Activated T-cell treated with anti-CD3 and anti-CD28 coated beads for 24 hours (primary cell): ENCODE results near the gene BCLAF3.
A peak's percentile ranks its signal among the peaks of the same experiment; 100 is the strongest.

ENCODE experiments used
- DNase-seq: peaks from one replicate; pipeline ENCODE4 v3.0.0-alpha.2; 2020; ENCODE audit warnings: low read depth

BCLAF3 gene

GRCh38 chrX:19966056-19966455 is 24.8 kb downstream of the BCLAF3 start:
- no peak for DNase-seq

DNA sequence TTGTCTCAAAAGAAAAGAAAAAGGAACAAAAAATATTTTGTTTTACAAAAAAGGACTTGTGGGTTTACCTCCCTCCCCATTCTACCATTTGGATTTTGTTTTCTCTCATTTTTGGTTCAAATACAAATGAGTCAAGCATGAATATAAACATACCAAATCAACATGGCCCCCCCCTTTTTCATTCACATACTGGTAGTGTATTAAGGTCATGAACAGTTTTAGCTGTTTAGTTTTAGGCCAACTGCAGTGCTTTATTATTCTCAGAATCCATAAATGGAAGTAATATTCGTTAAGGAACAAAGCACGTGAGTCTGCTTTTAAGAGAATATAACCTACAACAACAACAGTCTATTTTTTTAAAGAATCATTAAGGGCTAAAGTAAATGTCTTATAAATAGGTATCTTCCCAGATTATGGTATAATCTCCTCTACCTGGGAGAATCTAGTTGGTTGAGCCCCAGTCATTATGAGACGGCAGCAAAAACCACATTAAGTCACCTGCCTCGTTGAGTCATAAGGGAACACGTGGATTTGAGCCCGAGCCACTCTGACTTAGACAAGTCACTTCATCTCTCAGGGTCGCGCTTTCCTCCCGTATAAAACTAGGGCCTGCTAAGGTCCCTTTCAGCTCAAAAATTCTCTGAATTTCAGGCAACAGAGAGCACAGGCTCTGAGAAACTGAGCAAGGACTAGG is 26.7 kb downstream of the BCLAF3 start:
- DNase-seq = peak; percentile 9

- DNase-seq = no peak
Measured at GRCh38 chrX:19960913-19961312, 29.9 kb downstream of the BCLAF3 start.

DNA sequence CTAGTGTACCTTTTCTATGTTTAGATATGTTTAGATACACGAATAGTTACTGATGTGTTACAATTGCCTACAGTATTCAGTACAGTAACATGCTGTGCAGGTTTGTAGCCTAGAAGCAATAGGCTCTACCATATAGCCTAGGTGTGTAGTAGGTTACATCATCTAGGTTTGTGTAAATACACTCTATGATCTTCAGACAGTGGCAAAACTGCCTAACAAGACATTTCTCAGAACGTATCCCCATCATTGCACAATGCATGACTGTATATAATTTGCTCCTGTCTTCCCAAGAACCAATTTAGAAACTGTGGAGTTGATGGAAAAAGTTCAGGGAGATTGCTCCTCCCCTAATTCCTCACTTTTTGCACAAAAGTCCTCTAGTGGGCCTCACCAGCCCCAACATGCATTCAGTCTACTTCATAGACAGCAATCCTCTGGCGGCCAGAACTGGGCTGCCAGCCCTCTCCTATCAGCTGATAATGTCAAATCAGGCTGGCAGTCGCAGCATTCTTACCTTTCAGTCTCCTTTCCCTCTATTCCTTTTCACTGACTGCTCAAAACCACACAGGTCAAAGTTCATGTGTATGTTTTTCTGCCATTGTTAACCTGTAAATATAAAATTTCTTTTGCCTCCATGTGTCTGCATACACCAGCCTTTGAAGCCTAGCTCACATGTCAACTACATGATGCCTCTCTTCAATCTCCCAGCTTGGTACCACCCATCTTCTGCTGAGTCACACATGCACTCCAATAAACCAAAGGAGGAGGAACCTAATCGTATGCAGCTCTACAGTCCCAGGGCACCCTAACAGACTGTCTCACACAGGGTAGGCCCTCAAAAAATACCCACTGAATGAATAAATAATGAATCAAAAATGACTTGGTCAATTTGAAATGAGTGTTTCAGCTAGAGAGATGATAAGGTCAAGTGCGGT is 32.0 kb downstream of the BCLAF3 start:
- no peak for DNase-seq

- DNase-seq = no peak
Measured at GRCh38 chrX:19956923-19957322, 33.9 kb downstream of the BCLAF3 start.

GRCh38 chrX:19956306-19956705 is 34.6 kb downstream of the BCLAF3 start:
- no peak for DNase-seq

DNA sequence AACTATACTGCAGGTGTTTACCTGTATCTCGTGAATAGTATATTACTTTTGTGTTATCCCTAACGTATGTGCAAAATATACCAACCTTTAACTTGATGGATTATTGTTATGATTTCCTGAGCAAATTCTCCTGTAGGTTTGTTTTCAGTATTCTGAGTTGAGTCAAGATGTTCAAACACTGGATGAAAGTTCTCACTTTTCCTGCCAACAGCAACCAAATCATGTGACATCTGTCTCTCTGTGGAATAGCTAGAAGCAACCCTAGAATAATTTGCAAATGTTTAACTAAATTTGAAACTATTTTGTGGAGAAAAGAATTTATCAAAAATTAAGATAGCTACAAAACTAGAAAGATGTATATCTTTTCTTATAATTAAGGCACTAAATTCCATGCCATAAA is 35.6 kb downstream of the BCLAF3 start:
- DNase-seq = no peak

GRCh38 chrX:19954335-19955096 is 36.3 kb downstream of the BCLAF3 start:
- no peak for DNase-seq

- DNase-seq = no peak
Measured at GRCh38 chrX:19953145-19953544, 37.7 kb downstream of the BCLAF3 start.

- no peak for DNase-seq
Measured at GRCh38 chrX:19949340-19949739, 41.5 kb downstream of the BCLAF3 start.

DNA sequence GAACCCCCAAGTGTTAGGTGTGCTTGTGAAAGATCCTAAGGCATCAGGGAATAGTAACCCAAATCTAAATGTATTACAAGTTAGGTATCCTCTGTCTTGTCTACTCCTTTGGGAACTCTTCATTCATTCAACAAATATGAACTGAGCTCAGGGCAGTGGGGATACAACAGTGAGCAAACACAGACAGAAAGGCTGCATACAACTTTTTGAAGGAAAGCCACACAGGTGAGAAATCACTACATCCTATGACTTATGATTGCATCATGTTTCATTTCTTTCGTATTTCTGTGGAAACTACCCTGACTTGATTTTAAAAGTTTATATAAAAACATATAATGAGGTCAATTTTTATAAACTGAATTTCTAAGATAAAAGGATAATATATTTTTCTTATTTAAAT is 43.2 kb downstream of the BCLAF3 start:
- DNase-seq = no peak
